Smooth muscle cell of the brain vasculature (primary cell): ENCODE measurements around the gene COL12A1.

Experiments
- DNase-seq: peaks from one replicate; pipeline ENCODE4 v3.0.0-alpha.2; 2012; ENCODE audit warnings: low read depth, low spot score

COL12A1 gene

GRCh38 chr6:75180864-75181263 lies 25.0 kb downstream of the COL12A1 start:
- DNase-seq = no peak

DNA sequence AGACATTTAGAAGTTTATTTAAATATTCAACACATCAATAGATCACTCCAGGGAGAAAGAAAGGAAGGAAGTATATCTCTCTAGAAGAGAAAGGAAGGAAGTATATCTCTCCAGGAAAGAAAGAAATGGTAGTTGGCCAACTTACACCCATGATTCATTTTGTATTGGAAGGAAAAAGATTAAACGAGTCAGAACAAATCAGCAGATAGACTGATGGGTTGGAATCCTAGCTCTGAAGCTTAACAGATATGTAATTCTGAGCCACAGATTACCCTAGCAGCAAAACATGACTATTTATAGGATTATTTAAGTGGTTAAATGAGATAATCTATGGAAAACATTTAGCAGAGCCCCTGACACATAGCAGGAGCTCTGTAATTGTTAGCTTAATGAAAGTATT lies 27.1 kb downstream of the COL12A1 start:
- DNase-seq = no peak

DNA sequence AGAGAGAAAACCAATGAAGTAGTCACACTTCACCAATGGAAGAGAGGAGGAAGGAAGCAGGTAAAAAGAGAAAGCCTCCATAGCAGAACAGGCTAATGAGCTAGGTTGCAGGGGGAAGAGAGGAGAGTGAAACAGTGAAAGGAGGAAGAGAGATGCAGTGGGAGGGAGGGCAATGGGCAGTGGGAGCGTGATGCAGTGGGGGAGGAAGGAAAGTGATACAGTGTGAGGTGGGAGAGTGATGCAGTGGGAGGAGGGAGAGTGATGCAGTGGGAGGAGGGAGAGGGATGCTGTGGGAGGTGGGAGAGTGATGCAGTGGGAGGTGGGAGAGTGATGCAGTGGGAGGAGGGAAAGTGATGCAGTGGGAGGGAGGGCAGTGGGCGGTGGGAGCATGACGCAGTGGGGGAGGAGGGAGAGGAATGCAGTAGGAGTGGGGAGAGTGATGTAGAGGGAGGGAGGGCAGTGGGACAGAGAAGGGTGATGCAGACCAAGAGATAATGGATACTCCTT lies 29.7 kb downstream of the COL12A1 start:
- no peak for DNase-seq

DNA sequence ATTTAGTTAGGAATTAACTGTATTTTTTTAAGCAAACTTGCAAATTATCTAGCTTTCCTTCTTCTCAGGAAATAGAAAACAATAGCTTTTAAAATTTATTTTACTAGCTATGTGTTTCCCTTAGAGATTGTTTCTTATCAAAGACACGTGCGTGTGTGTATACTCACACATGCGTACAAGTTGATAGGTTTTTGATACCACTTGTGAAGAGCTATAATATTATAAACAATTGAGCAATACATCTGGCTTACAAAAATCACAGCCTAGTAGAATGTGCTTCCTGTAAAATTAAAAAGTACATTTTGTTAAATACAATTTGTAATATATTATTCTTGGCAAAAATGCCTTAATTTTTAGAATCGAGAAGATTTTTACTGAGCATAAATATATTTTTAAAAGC lies 33.9 kb downstream of the COL12A1 start:
- no peak for DNase-seq

DNA sequence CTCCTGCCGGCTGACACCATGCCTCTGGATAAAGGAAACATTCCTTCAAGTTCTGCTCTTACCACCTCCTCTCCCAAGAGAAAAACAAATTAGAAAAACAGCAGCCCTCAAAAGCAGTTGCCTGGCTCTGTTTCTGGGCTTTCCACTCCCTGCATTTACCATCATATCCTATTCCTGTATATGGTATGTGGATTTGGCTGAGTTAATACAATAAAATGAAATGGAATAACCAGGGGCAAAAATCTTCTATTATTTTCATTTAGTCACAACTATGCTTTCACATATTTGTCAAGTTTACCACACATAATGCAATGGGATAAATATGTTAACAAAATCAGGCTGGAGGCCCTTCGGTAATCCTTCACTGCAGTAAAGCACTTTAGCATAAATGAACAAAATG lies 34.3 kb downstream of the COL12A1 start:
- no peak for DNase-seq

- DNase-seq = no peak
Observed at GRCh38 chr6:75170691-75171560, 34.9 kb downstream of the COL12A1 start.

DNA sequence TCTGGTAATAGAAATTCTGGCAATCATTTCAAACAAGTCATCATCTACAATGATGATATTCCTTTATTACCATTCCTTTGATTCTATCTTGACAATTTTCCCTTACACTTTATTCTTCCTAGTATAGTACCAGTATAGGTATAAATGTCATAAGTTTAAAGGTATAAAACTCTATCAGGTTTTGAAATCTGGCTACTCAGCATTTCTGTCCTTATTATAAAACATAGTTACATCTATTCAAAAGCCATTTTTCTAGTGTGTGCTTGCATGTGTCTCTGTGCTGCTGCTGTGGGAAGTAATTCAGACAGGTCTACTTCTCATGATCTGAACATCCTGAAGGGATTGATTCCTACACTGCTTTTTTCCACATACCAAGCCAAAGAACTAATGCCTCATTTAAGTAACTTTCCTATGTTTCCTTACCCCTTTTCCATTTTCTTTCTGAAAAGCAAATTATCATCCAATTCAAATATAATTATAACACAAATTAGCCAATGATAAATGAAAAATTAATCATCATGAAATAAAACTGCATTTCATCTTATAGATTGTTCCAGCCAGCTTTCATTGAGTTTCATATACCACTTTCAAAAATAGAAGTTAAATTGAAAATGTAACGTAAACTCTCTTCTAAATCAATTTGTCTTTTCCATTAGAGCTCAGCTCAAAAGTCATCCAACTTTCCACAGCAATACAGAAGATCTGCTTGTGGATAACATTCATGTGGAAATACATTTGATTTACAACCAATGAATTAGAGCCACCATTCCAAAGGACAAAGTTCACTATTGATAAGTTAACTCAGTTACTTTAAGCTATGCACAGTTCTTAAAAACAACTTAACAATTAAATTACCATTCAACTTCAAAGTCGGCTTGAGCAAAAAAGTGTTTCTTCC lies 35.9 kb downstream of the COL12A1 start:
- DNase-seq = no peak

DNA sequence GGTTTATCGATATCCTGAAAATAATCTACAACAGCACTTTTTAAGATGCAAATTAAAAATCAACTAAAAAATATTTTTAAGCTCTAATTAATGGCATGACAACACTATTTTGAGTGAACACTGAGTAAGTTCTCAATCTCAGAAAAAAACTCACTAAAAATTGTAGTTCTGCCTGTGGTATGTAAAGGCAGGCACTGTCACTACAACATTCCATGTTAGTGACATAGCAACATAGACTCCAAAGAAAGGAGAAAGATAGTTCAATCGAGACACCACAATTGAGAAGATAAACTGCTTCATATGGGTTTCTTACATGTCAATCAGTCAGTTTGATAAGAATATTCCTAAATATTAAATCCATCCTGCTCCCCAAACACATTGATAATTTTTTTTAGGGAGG lies 38.0 kb downstream of the COL12A1 start:
- DNase-seq = no peak

DNA sequence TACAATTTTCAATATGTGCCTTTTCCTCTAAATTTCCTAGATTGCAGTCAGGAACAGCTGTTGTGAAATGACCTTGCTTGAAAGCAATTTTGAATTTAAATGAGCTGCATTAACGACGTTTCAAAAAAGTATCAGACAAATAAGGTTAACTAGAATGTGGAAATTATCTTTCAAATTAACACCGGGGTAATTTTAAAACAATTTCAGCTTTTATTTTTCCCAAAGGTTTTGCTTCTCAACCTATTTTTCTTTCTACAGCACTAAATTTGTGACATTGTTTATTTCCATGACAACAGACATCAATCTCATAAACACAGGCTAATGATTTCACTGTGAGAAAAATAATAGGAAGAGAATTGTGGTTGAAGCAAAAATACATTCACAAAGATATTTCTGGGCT lies 38.5 kb downstream of the COL12A1 start:
- DNase-seq = no peak

DNA sequence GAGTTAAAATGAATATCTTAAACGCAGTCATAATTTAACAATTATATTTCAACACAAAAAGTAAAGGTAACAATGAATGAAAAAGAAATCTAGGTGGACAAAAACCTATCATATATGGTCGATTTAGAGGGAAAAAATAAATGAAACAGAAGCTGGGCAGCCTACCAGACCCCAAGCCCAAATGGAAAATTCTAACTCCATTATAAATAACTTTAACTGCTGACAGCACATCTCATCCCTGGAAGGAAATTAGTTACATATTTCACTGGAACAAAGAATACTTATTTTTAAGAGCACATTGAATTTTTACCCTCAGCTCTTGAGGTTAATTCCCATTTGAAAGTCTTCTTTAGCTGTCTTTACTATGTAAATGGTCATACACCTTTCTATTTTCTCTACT lies 39.1 kb downstream of the COL12A1 start:
- no peak for DNase-seq

GRCh38 chr6:75166236-75166635 lies 39.6 kb downstream of the COL12A1 start:
- DNase-seq = no peak

- no peak for DNase-seq
Observed at GRCh38 chr6:75158176-75158575, 47.7 kb downstream of the COL12A1 start.

DNA sequence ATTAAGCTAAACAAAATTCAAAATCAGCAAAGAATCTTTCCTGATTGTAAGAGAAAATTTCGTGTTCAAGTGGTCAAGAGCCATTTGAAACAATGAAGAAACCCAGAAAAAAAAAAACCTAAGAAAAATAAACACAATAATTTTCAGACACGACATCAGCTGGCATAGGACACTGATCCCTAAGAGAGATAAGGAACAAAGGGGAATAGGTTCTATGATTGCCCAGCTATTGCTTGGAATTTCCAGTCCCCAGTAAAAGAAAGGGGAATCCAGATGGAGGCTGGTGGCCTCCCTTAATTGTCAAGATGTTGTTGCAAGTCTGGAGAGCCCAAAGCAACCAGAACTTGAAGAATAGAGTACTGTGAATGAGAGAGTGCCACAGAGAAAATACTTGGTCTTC lies 48.5 kb downstream of the COL12A1 start:
- no peak for DNase-seq

DNA sequence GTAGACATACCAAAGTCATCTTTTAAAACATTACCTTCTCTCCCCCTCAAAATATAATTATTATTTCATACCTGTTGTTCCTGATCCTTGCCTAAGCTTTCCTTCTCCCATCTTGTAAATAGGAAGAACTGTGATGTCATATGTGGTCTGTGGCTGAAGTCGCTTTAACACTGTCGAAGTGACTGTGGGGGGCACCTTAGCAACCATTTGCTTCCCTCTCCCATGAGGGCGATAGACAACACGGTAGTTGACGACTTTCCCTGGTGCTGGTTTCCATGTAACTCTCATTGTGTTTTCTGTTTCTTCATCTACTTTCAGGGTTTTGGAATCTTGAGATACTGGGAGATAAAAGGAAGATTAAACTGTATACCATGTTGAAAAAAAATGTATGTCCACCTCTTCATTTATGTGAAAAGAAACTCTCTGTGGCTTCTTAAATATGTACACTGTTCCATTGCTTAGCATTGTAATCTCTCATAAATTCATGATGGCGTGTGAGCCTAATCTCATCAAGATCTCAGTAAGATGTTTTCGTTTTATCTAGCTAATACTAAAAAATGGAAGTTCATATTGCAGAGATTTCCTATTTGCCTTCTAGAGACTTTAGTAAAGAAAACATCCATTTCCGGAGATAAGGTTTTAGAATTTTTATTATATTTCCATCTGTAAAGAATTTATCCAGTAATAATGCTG lies 49.5 kb downstream of the COL12A1 start:
- no peak for DNase-seq

DNA sequence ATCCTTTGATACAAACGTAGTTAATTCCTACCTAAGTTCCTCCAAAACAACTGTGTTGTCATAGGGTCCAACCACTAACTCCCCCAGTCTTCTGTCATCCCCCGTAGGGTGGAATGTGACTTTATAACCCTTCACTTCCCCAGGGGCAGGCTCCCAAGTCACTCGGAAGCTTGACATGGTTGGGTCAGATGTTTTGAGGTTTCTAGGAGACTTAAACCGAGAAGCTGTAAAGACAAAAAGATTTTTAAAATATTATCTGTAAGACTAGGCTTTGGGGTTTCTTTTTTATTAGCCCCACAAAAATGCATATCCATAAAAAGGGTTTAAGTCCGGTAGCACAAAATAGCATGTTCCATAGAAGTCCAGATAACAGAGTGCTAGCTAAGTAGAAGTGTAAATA lies 50.2 kb downstream of the COL12A1 start:
- no peak for DNase-seq

DNA sequence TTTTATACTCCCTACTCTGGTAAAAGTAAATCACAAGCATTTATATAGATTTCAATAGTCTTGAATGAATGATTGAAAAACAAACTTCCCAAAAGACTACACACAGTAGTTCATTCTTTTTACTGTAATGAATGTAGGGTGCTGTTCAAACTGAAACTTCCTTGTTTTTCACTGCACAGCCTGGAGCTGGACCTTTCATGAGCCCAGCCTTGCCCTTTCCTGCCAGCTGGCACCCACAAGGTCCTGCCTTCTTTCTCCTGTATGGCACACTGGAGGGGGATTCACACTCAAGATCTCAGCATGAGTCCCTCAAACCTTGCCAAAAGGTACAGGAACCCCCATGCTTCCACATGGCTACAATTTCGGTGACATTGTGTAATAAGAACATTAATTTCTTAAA lies 50.9 kb downstream of the COL12A1 start:
- DNase-seq = no peak

DNA sequence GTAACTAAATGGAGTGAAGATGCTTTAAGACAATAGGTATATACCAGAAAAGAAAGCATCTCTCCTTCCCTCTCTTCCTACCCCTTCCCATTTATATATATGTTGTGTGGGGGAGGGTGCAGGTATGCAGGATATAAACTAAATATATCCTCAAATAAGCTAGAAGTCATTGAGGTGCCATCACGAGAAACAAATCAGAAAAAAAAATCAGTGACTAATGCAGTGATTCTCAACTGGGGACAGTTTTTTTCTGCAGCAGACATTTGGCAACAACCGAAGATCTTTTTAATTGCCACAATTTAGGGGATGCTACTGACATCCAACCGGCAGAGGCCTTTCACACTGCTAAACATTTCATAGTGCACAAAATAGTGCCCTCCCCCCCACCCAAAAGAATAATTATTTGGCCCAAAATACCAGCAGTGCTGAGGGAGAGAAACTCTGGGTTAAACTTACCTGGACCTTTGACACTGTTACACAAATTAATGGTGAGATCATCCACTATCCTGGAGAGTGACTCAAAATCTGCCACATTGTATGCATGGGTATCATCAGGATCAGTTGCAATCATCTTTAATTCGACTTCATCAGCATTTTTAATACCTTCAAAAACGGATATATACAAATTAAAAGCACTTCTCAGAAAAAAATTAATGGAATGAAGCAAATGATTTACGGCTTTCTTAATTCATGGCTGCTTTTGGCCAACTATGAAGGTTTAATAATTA lies 55.0 kb downstream of the COL12A1 start:
- no peak for DNase-seq

DNA sequence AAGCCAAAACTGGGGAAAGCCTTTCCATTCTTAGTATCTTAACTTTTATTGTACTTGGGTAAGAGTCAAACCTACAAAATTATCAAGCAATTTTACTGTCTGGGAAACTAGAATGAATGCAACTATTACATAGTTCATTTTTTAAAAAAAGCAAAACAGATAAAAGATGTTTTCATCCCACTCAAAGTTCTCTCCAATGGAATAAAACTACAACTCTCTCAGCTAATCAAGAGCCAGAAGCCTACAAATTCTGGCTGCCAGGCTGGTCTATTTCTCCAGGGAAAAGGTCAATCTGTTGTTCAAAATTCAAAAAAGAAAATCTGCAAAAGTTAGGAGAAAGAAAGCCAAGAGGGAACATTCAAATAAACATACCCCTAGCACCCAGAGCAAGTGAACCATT lies 56.2 kb downstream of the COL12A1 start:
- no peak for DNase-seq

GRCh38 chr6:75149240-75149639 lies 56.6 kb downstream of the COL12A1 start:
- no peak for DNase-seq

GRCh38 chr6:75147512-75147911 lies 58.3 kb downstream of the COL12A1 start:
- no peak for DNase-seq

DNA sequence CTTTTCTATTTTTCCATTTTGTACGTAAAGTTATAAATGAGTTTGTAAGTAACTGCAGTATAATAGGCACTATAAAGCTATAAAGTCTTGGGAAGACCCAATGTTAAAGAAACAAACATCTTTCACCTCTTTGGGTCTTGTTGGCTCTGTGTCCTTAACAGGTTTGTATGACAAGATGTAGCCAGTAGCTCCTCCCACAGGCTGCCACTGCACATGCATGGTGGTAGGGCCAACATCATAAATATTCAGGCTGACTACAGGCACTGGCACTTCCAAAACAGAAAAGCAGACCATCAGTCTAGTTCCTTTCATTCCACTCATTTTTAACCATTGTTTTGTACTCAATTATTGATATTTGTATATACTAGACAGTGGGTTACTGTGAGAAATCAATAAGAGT lies 59.9 kb downstream of the COL12A1 start:
- no peak for DNase-seq
